Glutamatergic neuron (in vitro differentiated cells): ENCODE results near the gene CFAP74. TPM values are rescaled to one million over a fixed set of nuclear protein-coding genes. Genes with fewer than 3 reads are reported as not detected.

ENCODE experiments used
- DNase-seq: peaks from one replicate; pipeline ENCODE4 v3.0.0; 2022
- H3K27ac Mint-ChIP-seq: one replicate; pipeline ENCODE4 v1.8.0; 2020; ENCODE audit warnings: mild to moderate bottlenecking, mixed read lengths, inconsistent platforms; ENCODE audit not compliant: unreplicated experiment
- H3K27me3 Mint-ChIP-seq: one replicate; pipeline ENCODE4 v1.8.0; 2020; ENCODE audit warnings: mild to moderate bottlenecking, moderate library complexity, mixed read lengths, inconsistent platforms; ENCODE audit not compliant: unreplicated experiment
- H3K36me3 Mint-ChIP-seq: one replicate; pipeline ENCODE4 v1.8.0; 2020; ENCODE audit warnings: mild to moderate bottlenecking, mixed read lengths, inconsistent platforms; ENCODE audit not compliant: unreplicated experiment
- H3K4me1 Mint-ChIP-seq: one replicate; pipeline ENCODE4 v1.8.0; 2020; ENCODE audit warnings: mild to moderate bottlenecking, low read depth, mixed read lengths, inconsistent platforms; ENCODE audit not compliant: unreplicated experiment
- H3K4me3 Mint-ChIP-seq: one replicate; pipeline ENCODE4 v1.8.0; 2020; ENCODE audit warnings: mild to moderate bottlenecking, mixed read lengths, inconsistent platforms; ENCODE audit not compliant: unreplicated experiment
- H3K9me3 Mint-ChIP-seq: one replicate; pipeline ENCODE4 v1.8.0; 2020; ENCODE audit warnings: mild to moderate bottlenecking, moderate library complexity, mixed read lengths, inconsistent platforms; ENCODE audit not compliant: unreplicated experiment
- CTCF ChIP-seq: fragments of 200-600 bp; sonication (generic); IDR thresholded peaks from one replicate; pipeline ENCODE4 v1.5.0; 2021; ENCODE audit not compliant: partially characterized antibody, unreplicated experiment
- total RNA-seq: library from RNA; stranded (reverse); fragmentation: NEBNext Ultra II Directional; extraction: Animal tissue kit (Norgen Biotek cat#: 25700); gene quantifications from one replicate; pipeline ENCODE4 v1.2.1, GENCODE V29; 2021; ENCODE audit not compliant: unreplicated experiment

CFAP74 gene
- total RNA-seq, 1 donor from 2014 or later, result not detected

- DNase-seq, result no peak
- no peaks in the 10 kb centered on the region for H3K36me3 Mint-ChIP-seq
- no peak overlapping the region for H3K4me3 Mint-ChIP-seq
- no peak overlapping the region for H3K27ac Mint-ChIP-seq
- H3K9me3 Mint-ChIP-seq, result peaks cover 6% of the 10 kb centered on the region
- no peaks in the 10 kb centered on the region for H3K4me1 Mint-ChIP-seq
- no peak for TF ChIP-seq CTCF
- H3K27me3 Mint-ChIP-seq, result peaks cover 11% of the 10 kb centered on the region
Observed at GRCh38 chr1:1973716-1974642, 29.6 kb downstream of the CFAP74 start.

DNA sequence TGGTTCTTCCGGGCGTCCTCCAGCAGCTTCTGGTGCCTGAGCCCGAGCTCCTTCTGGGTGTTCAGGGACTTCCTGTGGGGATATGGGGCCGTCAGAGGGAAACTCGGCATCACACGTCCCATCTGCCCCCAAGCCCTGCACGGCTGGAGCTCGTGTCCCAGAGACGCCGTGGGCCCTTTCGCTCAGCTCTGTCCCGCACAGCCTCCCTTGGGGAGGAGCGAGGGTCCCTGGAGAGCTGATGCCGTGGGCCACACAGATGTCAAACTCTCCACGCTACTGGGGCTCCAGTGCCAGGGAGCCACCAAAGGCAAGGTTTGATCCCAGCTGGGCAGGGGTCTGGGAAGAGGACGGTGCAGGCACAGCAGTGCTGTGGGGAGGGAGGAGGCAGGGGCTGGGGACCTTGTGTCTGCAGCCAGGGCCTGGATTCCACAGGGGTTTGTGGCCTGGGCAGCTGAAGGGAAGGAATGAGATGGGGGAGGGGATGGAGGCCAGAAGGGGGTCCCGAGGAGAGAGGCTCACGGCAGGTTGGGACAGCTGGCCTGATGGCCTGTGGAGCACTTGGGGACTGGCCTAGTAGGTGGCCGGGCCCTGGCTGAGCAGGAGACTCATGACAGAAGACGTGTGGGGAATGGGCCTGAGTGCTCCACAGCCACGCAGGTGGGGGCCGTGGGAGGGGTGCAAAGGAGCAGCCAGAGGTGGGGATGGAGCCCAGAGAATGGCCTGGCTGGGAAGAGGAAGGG, 30.4 kb downstream of the CFAP74 start:
- H3K9me3 Mint-ChIP-seq, result peaks cover 5% of the 10 kb centered on the region
- H3K27ac Mint-ChIP-seq, result no peak overlapping the region
- H3K4me3 Mint-ChIP-seq, result no peak overlapping the region
- no peak for DNase-seq
- peaks cover under 1% of the 10 kb centered on the region for H3K36me3 Mint-ChIP-seq
- no peak for TF ChIP-seq CTCF
- peaks cover 8% of the 10 kb centered on the region for H3K27me3 Mint-ChIP-seq
- H3K4me1 Mint-ChIP-seq, result no peaks in the 10 kb centered on the region

GRCh38 chr1:1971688-1972087, 31.9 kb downstream of the CFAP74 start:
- no peak overlapping the region for H3K27ac Mint-ChIP-seq
- no peaks in the 10 kb centered on the region for H3K4me1 Mint-ChIP-seq
- H3K27me3 Mint-ChIP-seq, result peaks cover 11% of the 10 kb centered on the region
- no peak overlapping the region for H3K4me3 Mint-ChIP-seq
- H3K9me3 Mint-ChIP-seq, result peaks cover 5% of the 10 kb centered on the region
- no peak for DNase-seq
- peaks cover 5% of the 10 kb centered on the region for H3K36me3 Mint-ChIP-seq
- TF ChIP-seq CTCF, result no peak

GRCh38 chr1:1971017-1971416, 32.6 kb downstream of the CFAP74 start:
- Mint-ChIP-seq H3K9me3 (peaks cover 4% of the 10 kb centered on the region), H3K4me1 (no peaks in the 10 kb centered on the region), H3K27ac (no peak overlapping the region), H3K4me3 (no peak overlapping the region), H3K27me3 (peaks cover 11% of the 10 kb centered on the region), H3K36me3 (peaks cover 5% of the 10 kb centered on the region)
- no peak for TF ChIP-seq CTCF
- no peak for DNase-seq
